Stimulated activated CD8-positive, alpha-beta memory T cell treated with anti-CD3 and anti-CD28 coated beads, Interleukin-12 subunit alpha, Interleukin-12 subunit beta, amount 100 ng/mL, for 4 hours (primary cell): Measurements from ENCODE around the gene KIF16B.

Source experiments
- DNase-seq: peaks from one replicate; pipeline ENCODE4 v3.0.0-alpha.2; 2020; ENCODE audit warnings: low read depth

Gene KIF16B

DNA sequence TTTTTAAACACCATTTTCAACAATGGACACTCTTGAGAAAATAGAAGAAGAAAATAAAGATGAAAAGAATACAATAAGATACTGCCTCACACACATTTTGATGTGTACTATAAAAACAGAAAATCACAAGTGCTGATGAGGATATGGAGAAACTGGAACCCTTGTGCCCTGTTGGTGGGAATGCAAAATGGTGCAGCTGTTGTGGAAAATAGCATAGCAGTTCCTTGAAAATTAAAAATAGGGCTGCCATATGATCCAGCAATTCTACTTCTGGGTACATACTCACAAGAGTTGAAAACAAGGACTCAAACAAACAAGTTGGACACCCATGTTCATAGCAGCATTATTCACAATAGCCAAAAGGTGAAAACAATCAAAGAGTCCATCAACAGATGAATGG lies 173.0 kb downstream of the KIF16B start:
- no peak for DNase-seq

DNA sequence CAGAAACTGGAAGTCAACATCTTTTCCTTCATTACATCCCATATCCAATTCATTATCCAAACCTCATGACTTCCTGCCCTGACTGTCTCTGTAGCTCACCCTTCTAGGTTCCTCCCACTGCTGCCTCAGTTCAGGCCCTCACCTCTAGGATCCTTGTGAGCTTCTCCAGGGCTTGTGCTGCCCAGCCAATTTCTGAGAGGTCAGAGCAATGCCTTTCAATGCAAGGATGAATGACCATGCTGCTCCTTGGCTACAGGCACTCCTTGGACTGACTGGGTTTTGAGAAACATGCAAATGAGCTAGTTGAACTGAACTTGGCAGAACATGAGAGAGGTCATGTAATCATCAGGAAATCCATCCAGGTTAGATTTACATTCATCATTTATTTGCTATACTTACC lies 173.4 kb downstream of the KIF16B start:
- DNase-seq, result no peak

DNA sequence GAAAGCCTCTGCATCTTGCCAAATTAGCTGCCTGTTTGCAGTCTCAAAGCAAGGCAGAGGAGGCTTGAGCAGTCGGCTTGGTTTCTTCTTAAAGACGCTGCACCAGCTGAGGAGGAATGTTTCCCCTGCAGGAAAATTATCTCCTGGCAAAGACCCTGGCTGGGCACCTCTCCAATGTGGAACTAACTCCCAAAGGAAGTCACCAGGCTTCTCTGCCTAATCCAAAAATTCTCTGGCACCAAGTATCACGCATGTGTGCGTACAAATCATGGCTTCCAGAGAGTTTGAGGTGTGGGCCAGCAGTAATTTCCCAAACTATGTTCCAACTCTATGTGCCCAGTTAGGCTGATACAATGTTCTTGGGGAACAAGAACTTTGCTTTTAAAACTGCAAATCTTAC lies 176.2 kb downstream of the KIF16B start:
- no peak for DNase-seq

DNA sequence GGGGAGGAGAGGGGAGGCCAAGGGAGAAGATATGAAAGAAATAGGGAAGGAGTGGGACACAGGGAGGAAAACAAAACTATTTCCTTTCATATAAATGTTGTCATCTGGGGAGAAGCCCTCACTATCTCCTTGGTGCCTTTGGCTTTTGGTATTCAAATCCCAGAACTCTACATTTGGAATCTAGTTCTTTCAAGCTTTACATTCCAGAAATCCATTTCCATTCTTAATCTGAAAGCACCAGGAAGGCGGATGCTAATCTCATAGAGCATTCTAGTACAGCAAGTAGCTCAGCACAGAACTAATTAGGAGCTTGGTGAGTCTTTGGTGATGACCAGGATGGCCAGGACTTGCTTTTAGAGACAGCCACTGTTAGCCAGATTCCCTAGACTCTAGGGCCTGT lies 177.9 kb downstream of the KIF16B start:
- no peak for DNase-seq

DNA sequence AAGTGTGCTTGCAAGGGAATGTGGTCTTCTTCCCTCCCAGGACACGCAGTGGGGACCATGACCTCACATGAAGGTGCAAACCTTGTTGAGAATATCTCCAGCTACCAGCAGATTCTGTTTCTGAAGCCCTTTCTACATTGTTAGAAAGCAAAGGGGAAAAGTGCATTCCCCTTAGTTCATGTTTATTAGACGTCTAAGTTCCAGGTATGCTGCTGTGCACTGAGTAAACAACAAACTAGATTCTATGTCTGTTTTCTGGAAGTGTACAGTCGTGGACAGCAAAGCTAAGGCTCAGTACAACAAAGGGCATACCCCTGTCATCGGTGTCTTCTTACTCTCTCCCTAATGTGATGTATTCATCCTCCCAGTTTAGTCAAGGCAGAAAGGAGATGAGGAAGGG lies 178.5 kb downstream of the KIF16B start:
- DNase-seq, result no peak

DNA sequence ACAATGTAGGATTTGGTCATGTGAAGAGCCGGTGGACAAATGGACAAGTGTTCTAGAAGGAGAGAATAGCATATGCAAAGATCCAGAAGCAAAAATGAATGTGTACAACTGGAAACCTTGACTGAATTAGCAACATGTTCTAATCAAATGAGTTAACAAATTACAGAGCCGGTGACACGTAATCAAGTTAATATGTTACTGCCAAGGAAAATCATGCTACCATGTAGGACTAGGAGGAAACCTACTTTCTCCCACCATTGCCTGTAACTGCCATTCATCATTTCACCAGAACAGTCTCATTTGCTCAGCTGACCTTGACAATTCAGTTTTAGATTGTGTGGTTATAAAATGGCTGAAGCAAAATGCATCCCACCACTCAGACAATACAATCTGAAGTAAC lies 179.4 kb downstream of the KIF16B start:
- no peak for DNase-seq

DNA sequence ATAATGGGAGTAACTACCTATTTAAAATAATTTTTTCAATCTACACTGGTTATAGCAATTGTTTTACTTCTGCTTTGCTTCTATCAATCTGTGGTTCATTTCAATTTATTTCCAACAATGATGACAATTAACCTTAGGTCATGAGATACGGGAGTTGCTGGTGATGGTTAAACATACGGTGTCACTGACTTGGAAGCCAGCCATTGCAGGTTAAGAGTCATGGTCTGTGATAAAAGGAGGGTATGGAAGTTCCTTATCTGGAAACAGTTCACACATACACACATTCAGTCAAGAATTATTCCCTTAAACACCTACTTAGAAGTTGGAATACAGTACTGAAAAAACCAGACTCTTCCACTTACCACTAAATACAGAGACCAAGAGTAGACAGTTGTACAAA lies 180.0 kb downstream of the KIF16B start:
- DNase-seq, result no peak

DNA sequence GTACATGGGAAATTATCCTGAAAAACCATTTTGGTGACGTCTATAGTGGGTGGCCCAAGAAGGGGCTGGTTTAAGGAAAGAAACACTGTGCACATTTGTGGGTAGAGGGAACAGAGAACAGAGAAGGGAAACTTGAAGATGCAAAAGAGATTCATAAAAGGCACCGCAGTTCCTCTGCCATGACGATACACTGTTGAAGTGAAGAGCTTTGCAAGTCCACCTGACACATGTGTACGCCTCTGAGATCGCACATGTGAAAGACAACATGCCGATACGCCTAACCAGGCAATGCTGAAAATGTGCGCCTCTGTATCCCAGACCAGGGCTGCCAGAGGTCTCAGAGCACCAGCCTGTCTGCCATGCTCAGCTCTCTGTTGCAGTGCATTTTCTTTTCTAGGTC lies 180.9 kb downstream of the KIF16B start:
- DNase-seq, result no peak

DNA sequence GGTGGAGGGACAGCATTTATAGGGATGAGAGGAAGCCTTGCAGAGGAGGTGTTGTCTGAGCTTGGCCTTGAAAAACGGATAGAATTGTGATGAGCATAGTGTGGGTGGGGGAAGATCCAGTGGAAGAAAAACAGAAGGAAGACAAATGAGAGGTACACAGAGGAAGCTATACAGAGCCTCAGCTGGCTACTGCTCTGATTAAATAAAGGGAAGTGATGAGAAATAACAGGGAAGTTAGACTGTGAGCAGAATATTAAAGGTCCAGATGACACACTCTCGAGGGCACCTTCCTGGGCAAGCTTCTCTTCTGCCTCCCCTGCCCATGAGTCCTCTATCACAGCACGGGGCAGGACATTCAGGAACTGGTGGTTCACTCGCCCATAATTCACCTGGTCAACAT lies 182.3 kb downstream of the KIF16B start:
- DNase-seq, result no peak

DNA sequence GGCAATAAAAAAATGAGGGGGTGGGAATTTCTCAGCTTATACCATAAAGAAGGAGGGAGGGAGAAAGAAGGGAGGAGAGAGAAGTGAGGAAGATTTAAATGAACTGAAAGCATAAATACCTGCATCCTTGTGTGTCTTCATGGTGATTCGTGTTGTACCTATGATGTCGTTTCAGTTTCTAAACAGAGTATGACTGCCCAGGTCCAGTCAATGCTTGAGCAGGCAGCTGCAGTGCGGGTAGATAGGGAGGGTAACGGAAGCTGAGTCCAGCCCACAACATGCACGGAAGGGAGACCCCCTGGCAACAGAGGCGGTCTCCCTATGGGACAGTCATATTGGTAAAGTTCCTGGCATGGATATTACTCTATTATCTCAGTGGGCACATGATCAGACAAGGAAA lies 184.5 kb downstream of the KIF16B start:
- DNase-seq, result no peak

DNA sequence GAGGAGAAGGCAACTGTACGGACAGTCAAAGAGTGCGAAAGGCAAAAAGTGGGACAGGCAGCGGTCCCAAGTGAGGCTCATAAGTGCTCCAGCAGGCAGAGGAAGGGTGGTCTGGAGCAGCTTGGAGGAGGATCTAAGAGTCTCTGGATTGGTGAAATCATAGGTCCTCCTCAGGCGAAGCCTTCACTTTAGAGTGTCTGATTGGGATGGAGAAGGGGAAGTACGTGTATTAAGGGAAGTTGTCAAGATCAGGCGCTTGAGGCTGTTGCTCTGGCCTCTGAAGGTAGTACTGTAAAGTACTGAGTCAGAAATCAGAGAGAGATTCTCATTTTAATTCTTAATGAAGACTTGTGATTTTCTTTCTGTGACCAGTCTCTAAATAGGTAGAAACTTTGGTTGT lies 185.6 kb downstream of the KIF16B start:
- no peak for DNase-seq

DNA sequence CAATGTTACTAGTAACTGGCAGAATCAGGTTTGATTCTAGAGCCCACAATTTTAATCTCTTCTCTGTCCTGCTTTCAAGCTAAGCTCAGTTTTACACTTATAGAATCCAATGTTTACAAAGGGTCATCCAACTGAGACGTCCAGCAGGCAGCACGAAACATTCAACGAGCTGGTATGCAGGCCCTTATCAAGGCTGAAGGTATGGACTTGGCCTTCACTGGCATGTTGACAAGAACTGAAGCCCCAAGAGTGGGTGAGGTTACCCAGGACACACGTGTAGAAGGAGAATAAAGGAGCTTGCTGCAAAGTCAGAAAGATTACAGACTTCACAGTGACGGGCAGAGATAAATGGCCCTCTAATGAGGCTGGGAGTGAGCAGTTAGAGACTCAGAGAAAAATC lies 187.4 kb downstream of the KIF16B start:
- no peak for DNase-seq

DNA sequence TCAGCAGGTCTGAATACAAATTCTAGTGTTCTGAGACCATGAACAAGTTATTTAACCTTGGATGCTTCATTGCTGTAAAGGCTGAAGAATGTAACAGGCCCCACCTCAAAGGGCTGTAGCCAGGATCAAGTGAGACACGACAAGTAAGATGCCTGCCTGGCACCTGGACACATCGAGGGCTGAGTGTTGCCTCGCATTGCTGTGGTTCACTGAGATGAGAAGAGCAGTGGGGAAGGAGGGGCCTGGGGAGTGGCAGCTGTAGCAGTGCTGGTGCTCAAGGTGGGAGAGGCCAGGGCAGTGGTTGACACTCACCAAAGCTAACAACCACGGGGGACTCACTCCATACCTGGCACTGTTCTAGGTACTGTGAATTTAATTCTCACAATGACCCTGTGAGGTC lies 187.8 kb downstream of the KIF16B start:
- no peak for DNase-seq

DNA sequence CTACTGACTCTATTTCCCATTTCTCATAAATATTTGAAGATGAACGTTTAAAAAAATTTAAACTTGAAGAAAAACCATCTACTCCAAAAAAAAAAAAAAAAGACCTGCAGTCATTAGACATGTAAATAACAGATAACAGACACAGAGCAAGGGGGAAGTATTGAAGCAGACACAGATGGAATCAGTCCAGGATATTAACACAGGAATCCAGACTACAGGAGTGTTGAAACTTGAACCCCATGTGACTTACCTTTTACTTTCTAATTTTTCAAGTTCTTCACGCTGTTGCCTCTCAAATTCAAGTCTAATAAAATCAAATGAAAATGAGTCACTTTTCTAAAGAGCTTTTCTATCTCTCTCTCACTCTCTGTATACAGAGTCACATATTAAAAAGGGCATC lies 191.8 kb downstream of the KIF16B start:
- no peak for DNase-seq

DNA sequence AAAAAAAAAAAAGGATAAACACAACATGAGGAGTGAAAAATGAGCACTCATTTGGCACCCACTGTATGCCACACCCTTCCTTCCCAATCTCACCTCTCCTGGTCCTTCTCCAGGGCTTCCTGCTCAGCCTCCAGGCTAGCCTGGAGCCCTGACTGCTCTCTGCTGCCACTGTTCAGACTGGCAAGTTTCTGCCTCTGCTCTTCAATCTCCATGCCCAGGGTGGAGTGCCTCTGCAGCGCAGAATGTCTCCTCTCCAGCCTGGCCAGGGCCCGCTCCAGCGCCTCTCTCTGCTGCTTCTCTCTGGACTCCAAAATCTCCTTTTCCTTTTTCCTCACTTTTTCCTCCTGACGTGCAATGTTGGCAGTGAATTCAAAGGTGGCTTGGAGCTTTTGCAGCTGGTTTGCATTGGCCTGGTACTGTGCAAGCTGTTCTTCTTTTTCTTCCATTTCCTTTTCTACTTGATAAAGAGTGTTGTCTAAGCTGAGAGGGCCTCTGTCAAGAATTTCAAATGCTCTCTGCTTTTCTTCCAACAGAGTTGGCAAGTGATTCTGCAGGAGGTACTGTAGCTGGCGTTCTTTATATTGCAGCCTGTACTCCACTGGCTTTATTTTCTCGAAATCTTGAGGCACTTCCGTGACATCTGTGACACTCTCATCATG lies 194.4 kb downstream of the KIF16B start:
- no peak for DNase-seq

DNA sequence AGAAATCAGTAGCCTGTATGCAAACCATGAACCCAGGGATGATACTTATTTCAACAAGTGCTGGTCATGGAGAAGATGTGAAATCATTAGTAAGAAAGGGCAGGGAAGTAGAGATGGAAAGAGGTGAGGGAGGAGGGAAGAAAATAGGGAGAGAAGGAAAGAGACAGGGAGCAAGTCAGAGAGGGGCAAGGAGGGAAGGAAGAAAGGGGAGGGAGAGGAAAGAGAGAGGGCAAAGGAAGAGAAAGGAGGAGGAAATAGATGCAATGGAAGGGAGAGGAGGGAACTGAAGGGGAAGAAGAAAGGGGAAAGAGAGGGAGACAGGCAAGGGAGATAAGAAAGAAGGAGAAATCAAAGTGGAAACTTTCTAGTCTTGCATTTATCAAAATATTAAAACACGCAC lies 195.1 kb downstream of the KIF16B start:
- no peak for DNase-seq

DNA sequence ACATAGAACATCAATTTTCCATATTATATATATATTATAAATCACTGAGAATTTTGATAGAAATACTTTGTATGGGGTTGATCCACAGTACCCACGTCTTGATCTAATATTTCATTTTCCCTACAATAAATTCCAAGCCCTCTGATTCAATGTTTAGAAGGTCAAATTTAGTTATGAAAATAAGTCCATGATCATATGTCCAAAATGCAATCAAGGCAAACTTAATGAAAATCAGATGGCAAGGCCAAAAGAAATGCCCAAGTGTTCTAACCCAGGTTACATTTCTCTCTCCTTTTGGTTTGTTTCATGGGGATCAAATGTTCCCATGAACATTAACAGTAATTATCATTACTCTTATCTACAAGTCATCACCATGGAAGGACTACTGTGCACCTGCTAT lies 203.8 kb downstream of the KIF16B start:
- DNase-seq, result no peak

DNA sequence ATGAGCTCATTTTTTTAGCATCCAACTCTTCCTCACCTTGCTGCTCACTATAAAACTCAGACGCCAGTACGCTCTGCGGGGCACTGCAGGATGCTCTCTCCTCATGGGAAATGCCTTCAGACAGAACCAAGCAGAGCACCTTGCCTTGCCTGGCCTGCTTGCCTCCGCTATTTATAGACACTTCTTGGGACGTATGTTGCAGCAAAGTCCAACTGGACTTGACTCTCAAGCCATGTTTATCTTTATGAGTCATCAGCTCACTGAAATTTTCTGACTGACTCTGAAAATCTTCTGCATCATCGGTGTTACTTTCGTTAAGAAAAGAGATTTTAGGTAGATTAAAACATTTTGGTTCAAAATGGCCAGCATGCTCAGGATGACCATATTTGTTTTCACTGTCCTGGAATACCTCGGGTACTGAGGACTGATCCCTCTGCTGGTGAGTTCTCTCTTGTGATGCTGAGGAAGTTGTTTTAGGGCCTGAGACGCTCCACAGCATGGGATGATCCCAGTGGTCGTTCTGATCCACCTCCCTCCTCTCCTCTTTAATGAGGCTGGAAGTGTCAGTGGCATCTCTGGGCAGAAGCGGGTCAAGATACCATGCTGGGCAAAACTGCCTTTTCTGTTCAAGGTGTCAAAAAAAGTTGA lies 204.5 kb downstream of the KIF16B start:
- DNase-seq, result no peak

DNA sequence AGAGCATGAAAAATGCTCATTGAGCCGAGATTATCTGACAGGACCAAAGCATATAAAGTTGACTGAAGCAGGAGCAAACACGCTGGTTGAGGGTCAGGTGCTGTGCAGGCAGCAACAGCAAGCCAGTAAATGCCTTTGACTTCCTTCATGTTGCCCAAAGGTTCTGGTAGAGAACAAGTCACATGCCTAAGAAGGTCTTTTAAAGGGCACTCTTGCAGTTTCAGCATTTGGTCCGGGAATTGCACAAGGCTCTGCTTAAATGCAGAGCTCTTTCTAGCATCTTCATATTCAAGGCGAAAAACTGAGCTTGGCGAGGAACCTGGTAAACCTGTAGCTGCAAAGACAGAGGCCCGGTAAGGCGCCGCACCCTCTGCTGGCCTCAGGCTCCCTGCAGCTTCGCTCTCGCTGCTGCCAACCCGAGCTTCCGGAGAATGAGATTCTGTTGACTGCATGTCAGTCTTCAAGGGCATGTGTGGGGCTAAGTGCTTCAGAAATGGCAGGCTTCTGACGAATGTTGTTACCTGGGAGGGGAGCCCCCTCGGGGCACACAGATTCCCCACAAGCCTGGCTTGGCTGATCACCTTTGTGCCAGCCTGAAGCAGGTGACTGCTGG lies 205.2 kb downstream of the KIF16B start:
- DNase-seq, result no peak

DNA sequence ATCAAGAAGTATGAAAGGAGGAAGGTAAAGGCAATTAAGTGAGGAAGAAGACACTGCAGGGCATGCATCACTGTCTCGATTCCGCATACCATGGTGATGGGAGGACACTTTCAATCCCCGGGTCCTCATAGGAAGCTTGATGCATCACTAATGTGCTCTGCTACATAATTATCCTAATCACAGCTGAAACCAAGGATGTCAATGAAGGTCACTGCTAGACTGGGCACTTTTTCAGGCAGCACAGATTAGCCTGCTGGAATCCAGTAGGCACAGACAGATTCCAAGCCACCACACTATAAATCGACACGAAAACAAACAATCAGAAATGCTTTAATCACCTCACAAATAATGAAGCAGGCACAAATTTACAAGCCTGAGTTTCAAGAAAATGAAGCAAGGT lies 206.7 kb downstream of the KIF16B start:
- DNase-seq, result no peak

DNA sequence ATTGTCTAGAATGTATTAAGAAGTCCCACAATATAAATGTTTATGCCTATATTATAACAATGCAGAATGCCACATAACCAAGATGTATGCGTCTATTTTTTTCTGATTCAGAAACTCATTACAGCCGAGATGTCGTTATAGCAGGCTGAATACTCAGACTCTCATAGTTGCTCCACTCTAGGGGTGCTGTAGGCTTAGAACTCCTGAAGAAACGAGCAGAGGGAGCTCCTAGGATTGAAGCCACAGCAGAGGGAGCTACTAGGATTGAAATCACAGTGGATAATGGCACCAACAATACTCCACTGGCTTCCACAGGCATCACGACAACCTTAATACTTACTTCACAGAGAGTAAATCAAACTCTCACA lies 208.9 kb downstream of the KIF16B start:
- DNase-seq, result no peak

DNA sequence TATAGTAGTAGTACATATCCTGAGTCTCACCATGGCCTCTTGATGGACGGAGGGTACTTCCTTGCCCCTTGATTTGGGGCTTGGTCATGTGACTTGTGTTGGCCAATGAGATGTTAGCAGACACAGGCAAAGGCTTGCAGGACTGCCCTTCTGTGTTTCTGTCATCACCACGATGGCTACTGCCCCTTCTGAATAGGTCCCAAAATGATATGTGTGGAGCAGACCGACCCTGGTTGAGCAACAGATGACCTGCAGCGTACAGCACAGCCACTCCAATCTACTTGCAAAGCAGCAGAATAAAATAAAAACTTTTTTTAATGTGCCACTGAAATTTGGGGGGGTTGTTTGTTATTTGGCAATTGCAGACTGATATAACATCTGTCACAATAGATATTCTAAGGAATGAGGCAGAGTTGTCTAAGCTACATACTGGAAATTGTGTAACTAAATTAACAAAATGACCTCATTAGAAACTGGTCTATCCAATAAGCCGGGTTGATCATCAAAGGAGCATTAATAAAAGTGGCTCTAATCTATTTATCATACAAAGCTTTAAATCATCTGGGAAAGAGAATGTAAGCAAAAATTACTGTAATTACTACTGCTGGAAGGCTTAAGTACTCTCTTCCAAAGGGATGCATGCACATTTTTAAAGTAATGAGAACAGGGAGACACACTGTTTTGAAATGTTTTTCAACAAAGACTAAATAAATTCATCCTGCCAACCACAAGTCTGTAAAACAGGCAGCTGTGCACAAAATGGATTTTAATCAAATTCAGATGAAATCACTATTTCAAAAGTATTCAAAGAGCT lies 209.5 kb downstream of the KIF16B start:
- DNase-seq, result no peak

DNA sequence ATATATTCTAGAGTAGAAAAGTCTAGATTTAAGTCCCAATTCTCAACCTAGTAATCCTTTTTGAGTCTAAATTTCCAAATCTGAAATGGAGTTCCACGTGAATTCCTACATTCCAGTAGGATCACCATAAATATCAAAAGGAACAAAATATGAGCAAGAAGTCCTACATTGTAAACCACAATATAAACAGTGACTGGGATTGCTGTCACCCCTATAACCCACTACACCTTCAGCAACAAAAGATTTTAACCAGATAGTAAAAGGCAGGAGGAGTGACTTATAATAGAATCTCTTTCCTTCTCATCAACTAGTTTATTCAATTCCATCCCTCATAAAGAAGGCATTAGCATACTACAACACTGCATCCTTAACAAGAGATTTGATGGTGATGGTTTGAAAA lies 210.6 kb downstream of the KIF16B start:
- DNase-seq, result no peak
